HFF-Myc (cell line): ENCODE measurements around the gene WDR37.

Experiments used
- DNase-seq: peaks from one replicate; pipeline ENCODE4 v3.0.0-alpha.2; 2011; ENCODE audit warnings: low read depth; ENCODE audit errors: extremely low read depth
- H3K4me3 ChIP-seq: replicated peaks from 2 replicates; pipeline ENCODE4 v1.5.1; 2011; ENCODE audit warnings: low read depth, mild to moderate bottlenecking, control low read depth, low read length
- CTCF ChIP-seq: IDR thresholded peaks from 2 replicates; pipeline ENCODE4 v1.5.1; 2012; ENCODE audit warnings: mild to moderate bottlenecking, low read depth, low read length, control low read depth; ENCODE audit errors: missing control alignments

Gene WDR37

GRCh38 chr10:1100691-1101368 lies 44.6 kb downstream of the WDR37 start:
- TF ChIP-seq CTCF = no peak
- H3K4me3 ChIP-seq = no peak overlapping the region
- DNase-seq = no peak

- no peak overlapping the region for H3K4me3 ChIP-seq
- no peak for TF ChIP-seq CTCF
- DNase-seq = no peak
Observed at GRCh38 chr10:1101946-1102345, 45.8 kb downstream of the WDR37 start.

- no peak for TF ChIP-seq CTCF
- no peak for DNase-seq
- no peak overlapping the region for H3K4me3 ChIP-seq
Observed at GRCh38 chr10:1102416-1102815, 46.2 kb downstream of the WDR37 start.

DNA sequence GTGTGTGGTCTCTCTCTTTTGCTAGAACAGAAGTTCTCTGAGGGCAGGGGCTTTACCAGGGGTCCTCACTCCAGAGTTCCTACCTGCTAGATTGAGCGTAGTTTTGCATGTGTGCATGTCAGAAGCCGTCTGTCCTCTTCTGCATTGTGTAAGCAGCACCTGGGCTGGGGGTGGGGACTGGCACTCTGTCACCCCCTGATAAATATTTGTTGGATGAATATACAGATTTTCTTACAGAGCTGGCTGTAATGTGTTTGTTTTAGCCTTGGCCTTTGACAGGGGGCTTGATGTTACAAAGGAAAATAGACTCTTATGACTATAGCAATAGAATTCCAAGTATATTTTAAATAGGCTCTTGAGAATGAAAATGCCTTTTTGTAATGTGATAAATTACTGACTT lies 46.6 kb downstream of the WDR37 start:
- no peak for DNase-seq
- H3K4me3 ChIP-seq = no peak overlapping the region
- no peak for TF ChIP-seq CTCF

DNA sequence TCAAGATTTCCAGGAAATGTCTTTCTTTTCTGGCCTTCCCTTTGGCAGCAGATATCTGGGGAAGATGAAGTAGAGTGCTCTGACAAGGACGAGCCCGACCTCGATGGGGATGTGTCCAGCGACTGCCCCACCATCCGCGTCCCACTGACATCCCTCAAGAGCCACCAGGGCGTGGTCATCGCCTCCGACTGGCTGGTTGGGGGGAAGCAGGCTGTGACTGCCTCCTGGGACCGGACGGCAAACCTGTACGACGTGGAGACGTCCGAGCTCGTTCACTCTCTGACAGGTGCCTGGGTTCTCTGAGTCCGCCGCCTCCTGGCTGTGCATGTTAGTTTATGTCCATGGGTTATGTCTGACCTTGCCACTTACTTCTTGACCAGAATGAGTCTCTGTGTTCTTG lies 47.4 kb downstream of the WDR37 start:
- no peak for TF ChIP-seq CTCF

GRCh38 chr10:1104971-1105370 lies 48.8 kb downstream of the WDR37 start:
- no peak for DNase-seq
- no peak for TF ChIP-seq CTCF
- H3K4me3 ChIP-seq = no peak overlapping the region

More for the DNA sequence above, 47.4 kb downstream of the WDR37 start:
- H3K4me3 ChIP-seq = no peak overlapping the region
- no peak for DNase-seq

GRCh38 chr10:1107004-1107403 lies 50.8 kb downstream of the WDR37 start:
- no peak for TF ChIP-seq CTCF
- H3K4me3 ChIP-seq = no peak overlapping the region
- no peak for DNase-seq
